ENCODE data around the gene MMP3.
"Not testable (repeated sequence)": the region's sequence is repeated elsewhere in the genome, so short reads cannot be mapped to it uniquely, and the experiment has no call there.

The MMP3 gene

GRCh38 chr11:102843489-102843888, at the start of gene MMP3:
Gene MMP3, minus strand, starts transcription at chr11:102843609. Its CDS starts 63 bp downstream, at chr11:102843546.
- no peak for DNase-seq

GRCh38 chr11:102891736-102892135, 48.3 kb upstream of the MMP3 start:
- DNase-seq = no peak

- DNase-seq = no peak
Observed at GRCh38 chr11:102886999-102887398, 43.6 kb upstream of the MMP3 start.

DNA sequence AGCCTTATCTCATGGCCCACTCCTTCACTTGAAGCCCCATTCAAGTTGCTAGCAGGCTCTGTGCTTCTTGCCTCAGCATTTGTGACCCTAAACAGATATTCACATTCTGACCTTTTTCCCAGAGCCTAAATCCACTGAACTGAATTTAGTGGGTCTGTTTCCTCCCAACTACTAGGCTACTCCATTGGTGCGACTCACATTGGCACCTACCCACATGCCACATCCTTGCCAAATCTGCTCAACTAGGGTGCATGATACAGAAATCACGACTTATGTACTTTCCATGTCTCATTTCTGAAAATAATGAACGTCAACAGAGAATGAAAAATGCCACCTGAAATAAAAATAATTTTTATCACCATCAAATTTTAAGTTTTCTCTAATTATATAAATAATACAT, 39.7 kb upstream of the MMP3 start:
- no peak for DNase-seq

- peak in 1 of 56 donors; percentile 2 for DNase-seq
Observed at GRCh38 chr11:102882389-102883024, 39.1 kb upstream of the MMP3 start.

- peak in 6 of 56 donors; percentile 0 to 25 (median 2) for DNase-seq
Observed at GRCh38 chr11:102879801-102880200, 36.4 kb upstream of the MMP3 start.

GRCh38 chr11:102878595-102878994, 35.2 kb upstream of the MMP3 start:
- DNase-seq = no peak

GRCh38 chr11:102874852-102875251, 31.4 kb upstream of the MMP3 start, which contains the start of gene MMP12:
Gene MMP12, minus strand, starts transcription at chr11:102874982. Its CDS starts 45 bp downstream, at chr11:102874937.
- no peak for DNase-seq

DNA sequence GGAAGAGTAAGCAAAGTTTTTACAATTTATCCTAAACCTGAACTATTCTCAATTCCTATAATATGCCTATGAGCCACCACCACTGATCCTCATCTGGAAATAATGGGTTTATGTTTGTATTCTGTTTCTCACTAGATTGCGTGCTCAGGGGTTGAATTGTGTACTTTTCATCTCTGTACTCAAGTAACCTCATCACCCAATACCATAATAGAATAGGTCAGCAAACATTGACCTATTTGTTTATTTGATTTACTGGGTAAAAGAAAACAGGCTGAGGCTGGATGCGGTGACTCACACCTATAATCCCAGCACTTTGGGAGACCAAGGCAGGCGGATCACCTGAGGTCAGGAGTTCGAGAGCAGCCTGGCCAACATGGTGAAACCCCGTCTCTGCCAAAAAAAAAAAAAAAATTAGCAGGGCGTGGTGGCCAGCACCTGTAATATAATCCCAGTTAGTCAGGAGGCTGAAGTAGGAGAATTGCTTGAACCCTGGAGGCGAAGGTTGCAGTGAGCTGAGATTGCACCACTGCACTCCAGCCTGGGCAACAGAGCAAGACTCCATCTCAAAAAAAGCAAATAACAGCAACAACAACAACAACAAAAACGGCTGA, 26.1 kb upstream of the MMP3 start:
- not testable (repeated sequence) for DNase-seq

- no peak for DNase-seq
Observed at GRCh38 chr11:102868339-102868738, 24.9 kb upstream of the MMP3 start.

GRCh38 chr11:102864724-102865123, 21.3 kb upstream of the MMP3 start:
- no peak for DNase-seq

- no peak for DNase-seq
Observed at GRCh38 chr11:102853956-102854355, 10.5 kb upstream of the MMP3 start.

- DNase-seq = no peak
Observed at GRCh38 chr11:102853055-102853454, 9.6 kb upstream of the MMP3 start.

- DNase-seq = no peak
Observed at GRCh38 chr11:102850973-102851745, 7.8 kb upstream of the MMP3 start.

- no peak for DNase-seq
Observed at GRCh38 chr11:102849311-102849710, 5.9 kb upstream of the MMP3 start.

DNA sequence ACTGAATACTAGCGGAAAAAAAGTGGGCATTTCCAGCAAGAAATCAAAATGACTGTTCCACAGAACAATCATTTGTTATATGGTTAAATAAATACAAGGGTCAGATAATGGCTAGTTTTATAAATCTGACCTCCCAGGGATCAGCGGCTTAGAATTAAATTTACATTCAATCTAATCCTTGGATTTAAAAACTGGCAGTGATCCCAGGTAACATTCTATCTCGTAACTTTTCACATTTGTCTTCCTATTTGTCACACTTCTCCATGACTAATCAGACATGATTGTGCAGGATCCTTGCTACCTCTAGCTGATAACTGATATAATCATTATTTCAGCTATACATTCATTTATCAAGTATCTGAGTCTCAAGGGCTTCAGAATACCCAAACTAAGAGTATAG, 2.9 kb upstream of the MMP3 start:
- DNase-seq = no peak

GRCh38 chr11:102842930-102843329, 479 bp downstream of the MMP3 start:
- DNase-seq = no peak

GRCh38 chr11:102840018-102840417, 3.4 kb downstream of the MMP3 start:
- DNase-seq = no peak

DNA sequence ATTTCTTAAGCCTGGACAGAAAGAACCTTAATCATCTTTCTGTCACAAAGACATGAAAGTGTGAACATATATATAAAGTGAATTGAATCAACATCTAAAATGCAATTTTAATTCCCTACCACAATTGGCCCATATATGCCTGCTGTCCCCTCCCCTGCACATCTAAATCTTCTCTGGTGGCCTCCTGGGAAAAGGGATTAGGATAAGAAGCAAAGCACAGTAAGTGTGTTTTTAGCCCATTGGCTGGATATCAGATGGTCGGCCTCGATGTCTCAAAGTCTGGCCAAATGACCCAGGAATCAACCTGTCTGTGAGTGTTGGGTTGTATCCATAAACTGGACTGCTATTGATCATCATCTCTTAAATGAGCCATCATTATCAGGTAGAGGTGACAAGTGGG, 5.8 kb downstream of the MMP3 start:
- no peak for DNase-seq

GRCh38 chr11:102837156-102837555, 6.3 kb downstream of the MMP3 start:
- no peak for DNase-seq

GRCh38 chr11:102836290-102836875, 7.0 kb downstream of the MMP3 start:
- no peak for DNase-seq

GRCh38 chr11:102833731-102834130, 9.7 kb downstream of the MMP3 start:
- DNase-seq = no peak
